HL-60 (cell line): ENCODE measurements around the gene DOCK1.

ENCODE experiments used
- DNase-seq, 2 experiments: peaks; one replicate each; pipeline ENCODE4 v3.0.0-alpha.2; 2010 to 2020; ENCODE audit warnings: low read depth in 1 of 2, low spot score in 1 of 2
- H3K27ac ChIP-seq: fragments of 250-450 bp; sonication (Bioruptor Pico); replicated peaks from 2 replicates; pipeline ENCODE4 v1.5.1; 2020; ENCODE audit warnings: mild to moderate bottlenecking, moderate library complexity
- H3K27me3 ChIP-seq: fragments of 250-450 bp; sonication (Bioruptor Pico); 2 replicates; pipeline ENCODE4 v1.5.1; 2021; ENCODE audit warnings: mild to moderate bottlenecking, moderate library complexity; ENCODE audit not compliant: insufficient read depth, poor library complexity, severe bottlenecking
- H3K4me3 ChIP-seq: replicated peaks from 2 replicates; pipeline ENCODE4 v1.5.1; 2011; ENCODE audit warnings: mild to moderate bottlenecking, control low read depth, low read length; ENCODE audit not compliant: insufficient read depth
- GABPA ChIP-seq: IDR thresholded peaks from 2 replicates; pipeline ENCODE4 v1.6.1; 2012; ENCODE audit warnings: low read depth
- POLR2AphosphoS5 ChIP-seq: IDR thresholded peaks from 2 replicates; pipeline ENCODE4 v1.6.1; 2012; ENCODE audit warnings: low read depth
- SPI1 ChIP-seq: IDR thresholded peaks from 2 replicates; pipeline ENCODE4 v1.6.1; 2012; ENCODE audit warnings: low read depth, mild to moderate bottlenecking, borderline replicate concordance
- TF ChIP-seq, protein P1 (sequence below): IDR thresholded peaks from 2 replicates; pipeline ENCODE4 v1.6.1; 2012; ENCODE audit warnings: low read depth; ENCODE audit not compliant: insufficient replicate concordance
- TF ChIP-seq, protein P2 (sequence below): IDR thresholded peaks from one replicate; pipeline ENCODE4 v1.5.1; 2011; ENCODE audit warnings: low read length, control low read depth, inconsistent platforms; ENCODE audit not compliant: insufficient read depth

Gene DOCK1

DNA sequence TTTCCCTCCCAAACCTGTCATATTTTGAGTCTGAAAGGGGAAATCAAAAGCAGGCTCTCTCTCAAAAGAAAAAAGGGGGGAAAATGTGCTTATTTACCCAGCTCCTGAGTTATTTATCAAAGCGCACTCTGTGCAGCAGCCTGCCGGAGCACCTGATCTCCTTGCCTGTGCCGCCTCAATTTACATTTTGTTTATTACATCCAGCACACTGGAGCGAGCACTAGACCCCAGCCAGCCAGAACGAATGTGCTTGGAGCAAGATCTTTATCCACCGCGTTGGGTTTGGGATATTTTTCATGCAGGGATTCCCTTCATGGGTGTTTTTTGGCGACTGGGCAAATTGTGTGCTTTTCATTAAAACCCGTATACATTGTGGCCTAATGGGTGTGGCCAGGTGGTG, 453.1 kb downstream of the DOCK1 start:
- TF ChIP-seq POLR2AphosphoS5 (no peak), SPI1 (no peak)
- TF ChIP-seq, protein P1, sequence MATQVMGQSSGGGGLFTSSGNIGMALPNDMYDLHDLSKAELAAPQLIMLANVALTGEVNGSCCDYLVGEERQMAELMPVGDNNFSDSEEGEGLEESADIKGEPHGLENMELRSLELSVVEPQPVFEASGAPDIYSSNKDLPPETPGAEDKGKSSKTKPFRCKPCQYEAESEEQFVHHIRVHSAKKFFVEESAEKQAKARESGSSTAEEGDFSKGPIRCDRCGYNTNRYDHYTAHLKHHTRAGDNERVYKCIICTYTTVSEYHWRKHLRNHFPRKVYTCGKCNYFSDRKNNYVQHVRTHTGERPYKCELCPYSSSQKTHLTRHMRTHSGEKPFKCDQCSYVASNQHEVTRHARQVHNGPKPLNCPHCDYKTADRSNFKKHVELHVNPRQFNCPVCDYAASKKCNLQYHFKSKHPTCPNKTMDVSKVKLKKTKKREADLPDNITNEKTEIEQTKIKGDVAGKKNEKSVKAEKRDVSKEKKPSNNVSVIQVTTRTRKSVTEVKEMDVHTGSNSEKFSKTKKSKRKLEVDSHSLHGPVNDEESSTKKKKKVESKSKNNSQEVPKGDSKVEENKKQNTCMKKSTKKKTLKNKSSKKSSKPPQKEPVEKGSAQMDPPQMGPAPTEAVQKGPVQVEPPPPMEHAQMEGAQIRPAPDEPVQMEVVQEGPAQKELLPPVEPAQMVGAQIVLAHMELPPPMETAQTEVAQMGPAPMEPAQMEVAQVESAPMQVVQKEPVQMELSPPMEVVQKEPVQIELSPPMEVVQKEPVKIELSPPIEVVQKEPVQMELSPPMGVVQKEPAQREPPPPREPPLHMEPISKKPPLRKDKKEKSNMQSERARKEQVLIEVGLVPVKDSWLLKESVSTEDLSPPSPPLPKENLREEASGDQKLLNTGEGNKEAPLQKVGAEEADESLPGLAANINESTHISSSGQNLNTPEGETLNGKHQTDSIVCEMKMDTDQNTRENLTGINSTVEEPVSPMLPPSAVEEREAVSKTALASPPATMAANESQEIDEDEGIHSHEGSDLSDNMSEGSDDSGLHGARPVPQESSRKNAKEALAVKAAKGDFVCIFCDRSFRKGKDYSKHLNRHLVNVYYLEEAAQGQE: no peak
- Histone ChIP-seq H3K27me3 (no peaks in the 10 kb centered on the region), H3K27ac (no peak overlapping the region), H3K4me3 (no peak overlapping the region)
- no peak for DNase-seq

DNA sequence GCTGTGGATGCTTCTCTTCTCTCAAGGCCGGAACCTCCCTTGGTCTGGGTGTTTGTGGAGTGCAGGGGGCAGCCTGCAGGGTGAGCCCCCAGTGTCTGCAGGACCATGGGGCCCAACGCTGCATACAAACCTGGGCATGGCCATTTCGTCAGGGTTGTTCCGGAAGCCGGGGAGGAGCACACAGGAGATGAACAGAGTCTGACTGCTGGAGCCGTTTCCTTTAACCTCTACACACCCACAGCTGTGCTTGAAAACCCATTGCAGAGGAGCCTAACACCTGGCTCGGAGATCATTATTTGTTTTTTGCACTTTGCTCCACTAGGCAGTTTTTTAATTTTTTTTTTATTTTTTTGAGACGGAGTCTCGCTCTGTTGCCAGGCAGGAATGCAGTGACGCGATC, 458.8 kb downstream of the DOCK1 start:
- Histone ChIP-seq H3K27me3 (no peaks in the 10 kb centered on the region), H3K27ac (no peak overlapping the region), H3K4me3 (no peak overlapping the region)
- TF ChIP-seq, protein P1: no peak
- no peak for DNase-seq

DNA sequence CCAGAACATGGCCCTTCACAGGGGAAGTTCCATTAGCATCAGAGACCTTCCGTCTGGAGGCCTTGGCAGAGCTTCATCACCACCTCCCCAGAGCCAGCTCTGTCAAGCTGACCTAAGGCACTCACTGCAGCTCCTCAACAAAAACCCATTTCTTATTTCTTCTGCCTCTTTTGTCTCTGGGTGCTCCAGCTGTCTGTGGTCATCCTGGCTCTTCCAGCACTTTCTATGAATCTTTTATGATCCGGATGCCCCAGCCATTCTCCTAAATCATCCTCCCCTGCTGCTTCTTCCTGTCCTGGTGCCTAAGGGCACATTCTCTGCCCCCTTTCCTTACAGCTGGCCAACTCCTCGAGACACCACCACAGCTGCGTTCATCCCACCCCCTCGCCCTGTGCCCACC, 462.9 kb downstream of the DOCK1 start:
- Histone ChIP-seq H3K27ac (no peak overlapping the region), H3K27me3 (no peaks in the 10 kb centered on the region), H3K4me3 (no peak overlapping the region)
- TF ChIP-seq GABPA (no peak), SPI1 (no peak), POLR2AphosphoS5 (no peak)
- TF ChIP-seq, protein P1: no peak
- TF ChIP-seq, protein P2, sequence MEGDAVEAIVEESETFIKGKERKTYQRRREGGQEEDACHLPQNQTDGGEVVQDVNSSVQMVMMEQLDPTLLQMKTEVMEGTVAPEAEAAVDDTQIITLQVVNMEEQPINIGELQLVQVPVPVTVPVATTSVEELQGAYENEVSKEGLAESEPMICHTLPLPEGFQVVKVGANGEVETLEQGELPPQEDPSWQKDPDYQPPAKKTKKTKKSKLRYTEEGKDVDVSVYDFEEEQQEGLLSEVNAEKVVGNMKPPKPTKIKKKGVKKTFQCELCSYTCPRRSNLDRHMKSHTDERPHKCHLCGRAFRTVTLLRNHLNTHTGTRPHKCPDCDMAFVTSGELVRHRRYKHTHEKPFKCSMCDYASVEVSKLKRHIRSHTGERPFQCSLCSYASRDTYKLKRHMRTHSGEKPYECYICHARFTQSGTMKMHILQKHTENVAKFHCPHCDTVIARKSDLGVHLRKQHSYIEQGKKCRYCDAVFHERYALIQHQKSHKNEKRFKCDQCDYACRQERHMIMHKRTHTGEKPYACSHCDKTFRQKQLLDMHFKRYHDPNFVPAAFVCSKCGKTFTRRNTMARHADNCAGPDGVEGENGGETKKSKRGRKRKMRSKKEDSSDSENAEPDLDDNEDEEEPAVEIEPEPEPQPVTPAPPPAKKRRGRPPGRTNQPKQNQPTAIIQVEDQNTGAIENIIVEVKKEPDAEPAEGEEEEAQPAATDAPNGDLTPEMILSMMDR: no peak
- DNase-seq: no peak

DNA sequence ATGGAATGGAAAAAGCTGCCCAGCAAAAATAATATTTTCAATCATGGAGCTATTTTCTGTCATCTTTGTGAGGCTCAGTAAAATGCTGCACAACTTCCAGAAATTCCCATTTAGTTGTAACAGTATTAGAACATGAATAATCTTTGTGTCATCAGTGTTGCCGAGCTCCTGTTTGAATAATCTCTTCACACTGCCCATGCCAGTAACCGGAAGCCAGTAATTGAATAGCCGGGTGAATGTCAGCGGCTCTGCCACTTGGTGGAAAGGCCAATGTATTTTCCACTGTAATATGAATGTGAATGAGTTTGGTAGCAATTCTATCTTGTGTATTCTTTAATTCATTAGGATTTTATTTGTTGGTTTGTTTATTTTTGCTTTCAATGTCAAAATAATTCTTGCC, 463.7 kb downstream of the DOCK1 start:
- Histone ChIP-seq H3K27ac (no peak overlapping the region), H3K27me3 (no peaks in the 10 kb centered on the region), H3K4me3 (no peak overlapping the region)
- DNase-seq: no peak
- TF ChIP-seq SPI1: no peak
- no peak for TF ChIP-seq GABPA
- TF ChIP-seq, protein P2: no peak
- TF ChIP-seq, protein P1: no peak
- no peak for TF ChIP-seq POLR2AphosphoS5
